ENCODE measurements around the gene LDB3.

LDB3 gene

GRCh38 chr10:86706401-86706841 lies 38.1 kb downstream of the LDB3 start:
- peaks cover 13% of the 10 kb centered on the region for H3K4me1 ChIP-seq (ENCODE audit: insufficient read depth, low read length)
- no peaks in the 10 kb centered on the region for H3K9me3 ChIP-seq (ENCODE audit: control insufficient read depth, insufficient read depth, low read length)
- H3K9ac ChIP-seq (ENCODE audit: low read depth, low read length) = no peak overlapping the region
- no peaks in the 10 kb centered on the region for H3K36me3 ChIP-seq (ENCODE audit: insufficient read depth, low read length)

- H3K9me3 ChIP-seq (ENCODE audit: control insufficient read depth, insufficient read depth, low read length) = no peaks in the 10 kb centered on the region
- no peaks in the 10 kb centered on the region for H3K36me3 ChIP-seq (ENCODE audit: insufficient read depth, low read length)
- peaks cover 13% of the 10 kb centered on the region for H3K4me1 ChIP-seq (ENCODE audit: insufficient read depth, low read length)
- H3K9ac ChIP-seq (ENCODE audit: low read depth, low read length) = no peak overlapping the region
These were observed 38.7 kb downstream of the LDB3 start for GRCh38 chr10:86706977-86707376.

DNA sequence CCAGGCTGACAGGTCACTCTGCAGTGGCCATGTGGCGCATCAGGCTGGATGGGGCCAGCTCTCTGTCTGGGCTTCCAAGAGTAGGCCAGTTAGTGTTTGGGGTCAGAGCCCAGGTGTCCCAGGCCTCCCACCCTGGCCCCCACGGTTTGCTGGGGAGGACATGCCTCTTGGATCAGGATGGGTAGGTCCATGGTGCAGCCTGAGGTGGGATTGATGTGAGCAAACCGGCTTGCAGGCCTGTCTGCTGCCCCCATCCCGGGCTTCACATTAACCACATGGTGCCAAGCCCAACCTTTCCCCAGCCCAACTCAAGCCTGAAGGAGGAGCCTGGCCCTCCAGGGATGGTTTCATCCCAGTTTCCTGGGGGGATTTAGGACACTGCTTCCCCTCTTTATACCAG lies 39.2 kb downstream of the LDB3 start:
- no peaks in the 10 kb centered on the region for H3K9me3 ChIP-seq (ENCODE audit: control insufficient read depth, insufficient read depth, low read length)
- peaks cover 13% of the 10 kb centered on the region for H3K4me1 ChIP-seq (ENCODE audit: insufficient read depth, low read length)
- no peaks in the 10 kb centered on the region for H3K36me3 ChIP-seq (ENCODE audit: insufficient read depth, low read length)
- no peak overlapping the region for H3K9ac ChIP-seq (ENCODE audit: low read depth, low read length)

GRCh38 chr10:86708068-86708782 lies 39.9 kb downstream of the LDB3 start:
- Histone ChIP-seq H3K4me1 (ENCODE audit: insufficient read depth, low read length) (peaks cover 13% of the 10 kb centered on the region), H3K36me3 (ENCODE audit: insufficient read depth, low read length) (no peaks in the 10 kb centered on the region), H3K9ac (ENCODE audit: low read depth, low read length) (no peak overlapping the region), H3K9me3 (ENCODE audit: control insufficient read depth, insufficient read depth, low read length) (no peaks in the 10 kb centered on the region)

GRCh38 chr10:86708783-86709380 lies 40.6 kb downstream of the LDB3 start:
- no peaks in the 10 kb centered on the region for H3K36me3 ChIP-seq (ENCODE audit: insufficient read depth, low read length)
- H3K9me3 ChIP-seq (ENCODE audit: control insufficient read depth, insufficient read depth, low read length) = no peaks in the 10 kb centered on the region
- peaks cover 17% of the 10 kb centered on the region for H3K4me1 ChIP-seq (ENCODE audit: insufficient read depth, low read length)
- no peak overlapping the region for H3K9ac ChIP-seq (ENCODE audit: low read depth, low read length)

DNA sequence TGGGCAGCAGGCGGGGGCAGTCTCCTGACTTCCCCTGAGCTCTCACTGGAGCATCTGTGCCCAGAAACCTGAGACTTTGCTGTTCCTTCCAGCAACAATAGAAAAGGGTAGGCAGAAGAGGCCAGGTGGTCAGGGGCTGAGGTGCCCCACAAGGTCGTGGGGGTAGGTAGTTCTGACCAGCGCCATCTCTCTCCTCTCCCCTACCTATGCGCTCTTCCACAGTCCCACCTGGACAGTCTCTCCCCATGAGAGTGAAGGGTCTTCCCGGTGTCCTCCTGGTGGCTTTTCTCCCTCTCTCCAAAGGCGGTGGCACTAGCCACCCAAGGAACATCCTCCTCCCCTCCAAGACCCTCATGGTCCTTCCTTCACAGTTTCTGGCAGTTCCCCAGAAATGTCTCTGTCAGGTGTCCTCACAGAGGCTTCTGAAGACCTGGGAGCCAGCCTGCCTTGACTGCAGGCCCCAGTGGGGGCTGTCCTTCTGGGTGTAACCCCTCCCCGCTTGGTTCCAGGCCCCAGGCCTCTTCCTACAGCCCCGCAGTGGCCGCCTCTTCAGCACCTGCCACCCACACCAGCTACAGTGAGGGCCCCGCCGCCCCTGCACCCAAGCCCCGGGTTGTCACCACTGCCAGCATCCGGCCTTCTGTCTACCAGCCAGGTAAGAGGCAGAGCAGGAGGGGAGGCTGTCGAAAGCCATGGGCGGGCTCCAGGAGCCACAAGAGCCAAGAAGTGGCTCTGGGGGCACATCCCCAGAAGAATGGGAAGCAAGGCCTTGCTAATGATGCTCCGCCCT lies 41.3 kb downstream of the LDB3 start:
- H3K9me3 ChIP-seq (ENCODE audit: control insufficient read depth, insufficient read depth, low read length) = no peaks in the 10 kb centered on the region
- H3K36me3 ChIP-seq (ENCODE audit: insufficient read depth, low read length) = no peaks in the 10 kb centered on the region
- H3K9ac ChIP-seq (ENCODE audit: low read depth, low read length) = no peak overlapping the region
- peaks cover 19% of the 10 kb centered on the region for H3K4me1 ChIP-seq (ENCODE audit: insufficient read depth, low read length)

GRCh38 chr10:86710987-86711512 lies 42.7 kb downstream of the LDB3 start:
- Histone ChIP-seq H3K36me3 (ENCODE audit: insufficient read depth, low read length) (no peaks in the 10 kb centered on the region), H3K9ac (ENCODE audit: low read depth, low read length) (peak overlapping the region; percentile 76), H3K9me3 (ENCODE audit: control insufficient read depth, insufficient read depth, low read length) (no peaks in the 10 kb centered on the region), H3K4me1 (ENCODE audit: insufficient read depth, low read length) (peaks cover 14% of the 10 kb centered on the region)

DNA sequence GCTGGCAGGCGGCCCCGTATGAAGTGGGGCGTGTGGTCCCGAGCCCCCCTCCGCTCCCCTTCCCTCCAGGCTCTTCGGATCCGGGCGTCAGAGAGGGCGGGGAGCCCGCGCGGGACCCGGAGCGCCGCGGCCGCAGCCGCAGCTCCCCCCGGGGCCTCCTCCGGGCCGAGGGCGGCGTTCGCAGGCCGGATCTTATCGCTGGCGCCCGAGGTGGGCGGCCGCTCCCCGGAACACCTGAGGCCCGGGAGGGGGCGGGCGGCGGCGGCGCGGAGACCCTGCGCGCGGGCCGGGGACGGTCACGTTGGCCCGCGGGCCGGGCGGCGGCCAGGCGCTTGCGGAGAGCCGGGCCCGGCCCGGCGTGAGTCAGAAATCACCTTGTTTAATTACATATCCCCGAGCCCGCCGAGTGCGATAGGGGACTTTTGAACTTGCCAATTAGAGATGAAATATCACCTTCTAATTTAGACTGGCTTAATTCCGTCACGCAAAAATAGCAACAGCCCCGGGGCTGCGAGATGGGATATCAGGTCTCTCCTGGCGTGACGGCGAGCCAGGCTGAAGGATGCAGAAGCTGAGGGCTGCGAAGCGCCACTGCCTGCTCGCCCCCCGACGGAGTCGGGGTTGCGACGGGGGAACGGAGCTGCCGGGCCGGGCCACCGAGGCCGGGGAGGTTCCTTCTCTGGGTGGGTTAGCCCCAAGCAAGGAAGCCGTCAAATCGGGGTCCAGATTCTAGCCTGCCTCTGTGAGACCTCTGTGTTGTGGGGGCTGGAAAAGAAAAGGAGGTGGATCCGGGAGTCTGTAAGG lies 43.4 kb downstream of the LDB3 start:
- peak overlapping the region; percentile 76 for H3K9ac ChIP-seq (ENCODE audit: low read depth, low read length)
- H3K36me3 ChIP-seq (ENCODE audit: insufficient read depth, low read length) = no peaks in the 10 kb centered on the region
- H3K9me3 ChIP-seq (ENCODE audit: control insufficient read depth, insufficient read depth, low read length) = no peaks in the 10 kb centered on the region
- peaks cover 11% of the 10 kb centered on the region for H3K4me1 ChIP-seq (ENCODE audit: insufficient read depth, low read length)

GRCh38 chr10:86712317-86712707 lies 44.0 kb downstream of the LDB3 start:
- Histone ChIP-seq H3K9ac (ENCODE audit: low read depth, low read length) (peak overlapping the region; percentile 76), H3K36me3 (ENCODE audit: insufficient read depth, low read length) (no peaks in the 10 kb centered on the region), H3K4me1 (ENCODE audit: insufficient read depth, low read length) (peaks cover 11% of the 10 kb centered on the region), H3K9me3 (ENCODE audit: control insufficient read depth, insufficient read depth, low read length) (no peaks in the 10 kb centered on the region)

- no peaks in the 10 kb centered on the region for H3K36me3 ChIP-seq (ENCODE audit: insufficient read depth, low read length)
- H3K9ac ChIP-seq (ENCODE audit: low read depth, low read length) = no peak overlapping the region
- peaks cover 11% of the 10 kb centered on the region for H3K4me1 ChIP-seq (ENCODE audit: insufficient read depth, low read length)
- H3K9me3 ChIP-seq (ENCODE audit: control insufficient read depth, insufficient read depth, low read length) = no peaks in the 10 kb centered on the region
These were observed 47.0 kb downstream of the LDB3 start for GRCh38 chr10:86715156-86715795.

DNA sequence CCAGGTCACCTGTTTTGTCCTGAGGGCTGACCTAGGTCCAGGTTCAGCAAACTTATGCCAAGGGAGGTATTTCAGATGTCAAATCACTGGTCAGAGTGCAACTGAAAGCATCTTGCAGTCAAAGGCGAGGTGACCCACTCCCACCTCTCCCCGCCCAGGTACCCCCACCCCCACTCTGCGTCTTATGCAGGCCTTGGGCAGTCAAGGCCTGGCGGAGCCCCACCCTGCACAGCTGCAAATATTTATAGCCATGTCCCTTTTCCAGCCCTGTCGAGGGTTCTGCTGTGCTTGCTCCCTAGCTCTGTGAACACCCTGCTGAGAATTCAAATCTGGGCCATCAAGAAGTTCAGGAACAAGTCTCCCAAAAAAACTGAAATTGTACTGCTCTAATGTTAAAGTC lies 47.5 kb downstream of the LDB3 start:
- Histone ChIP-seq H3K9ac (ENCODE audit: low read depth, low read length) (no peak overlapping the region), H3K36me3 (ENCODE audit: insufficient read depth, low read length) (no peaks in the 10 kb centered on the region), H3K4me1 (ENCODE audit: insufficient read depth, low read length) (peaks cover 8% of the 10 kb centered on the region)

GRCh38 chr10:86716466-86716865 lies 48.2 kb downstream of the LDB3 start:
- Histone ChIP-seq H3K36me3 (ENCODE audit: insufficient read depth, low read length) (no peaks in the 10 kb centered on the region), H3K9ac (ENCODE audit: low read depth, low read length) (no peak overlapping the region), H3K9me3 (ENCODE audit: control insufficient read depth, insufficient read depth, low read length) (no peaks in the 10 kb centered on the region), H3K4me1 (ENCODE audit: insufficient read depth, low read length) (peaks cover 7% of the 10 kb centered on the region)

More for the DNA sequence above, 47.5 kb downstream of the LDB3 start:
- no peaks in the 10 kb centered on the region for H3K9me3 ChIP-seq (ENCODE audit: control insufficient read depth, insufficient read depth, low read length)

DNA sequence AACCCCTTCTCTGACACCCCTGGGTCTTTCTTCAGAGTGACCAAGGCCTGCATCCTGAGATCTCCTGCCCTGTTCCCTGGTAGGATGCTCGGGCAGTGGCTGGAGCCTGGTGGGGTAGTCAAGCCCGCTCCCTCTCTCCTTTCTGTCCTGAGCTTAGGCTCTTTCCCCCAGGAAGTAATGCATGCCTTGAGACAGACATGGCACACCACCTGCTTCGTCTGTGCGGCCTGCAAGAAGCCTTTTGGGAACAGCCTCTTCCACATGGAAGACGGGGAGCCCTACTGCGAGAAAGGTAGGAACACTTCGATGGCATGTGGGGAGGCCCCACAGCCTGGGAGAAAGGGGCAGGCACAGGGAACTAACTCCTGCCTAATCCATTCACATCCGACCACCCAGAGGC lies 50.2 kb downstream of the LDB3 start:
- Histone ChIP-seq H3K9me3 (ENCODE audit: control insufficient read depth, insufficient read depth, low read length) (no peaks in the 10 kb centered on the region), H3K9ac (ENCODE audit: low read depth, low read length) (no peak overlapping the region), H3K36me3 (ENCODE audit: insufficient read depth, low read length) (no peaks in the 10 kb centered on the region), H3K4me1 (ENCODE audit: insufficient read depth, low read length) (peaks cover 5% of the 10 kb centered on the region)
